ENCODE data around the gene BLTP3A. TPM values are rescaled to one million over a fixed set of nuclear protein-coding genes. Genes with fewer than 3 reads are reported as not detected.
"Not testable (repeated sequence)": the region's sequence is repeated elsewhere in the genome, so short reads cannot be mapped to it uniquely, and the experiment has no call there.

Gene BLTP3A
- total RNA-seq, 1 experiment from 2014 or later, result 22.3 TPM

DNA sequence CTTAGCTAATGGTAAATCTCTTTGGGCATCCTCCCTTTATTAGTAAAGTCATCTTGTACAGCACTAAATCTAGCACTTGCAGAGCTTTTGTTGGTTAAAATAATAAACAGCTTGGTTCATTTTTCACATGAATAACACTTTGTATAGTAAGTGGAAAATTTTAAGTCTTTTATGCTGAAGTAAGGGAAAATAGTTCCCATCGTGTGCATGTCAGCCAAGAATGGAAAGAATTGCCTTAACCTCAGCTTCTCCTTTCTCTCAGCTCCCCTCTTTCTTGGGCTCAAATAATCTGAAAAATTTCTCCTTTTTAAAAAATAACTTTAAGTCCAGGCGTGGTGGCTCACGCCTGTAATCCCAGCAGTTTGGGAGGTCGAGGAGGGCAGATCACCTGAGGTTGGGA, 18.0 kb upstream of the BLTP3A start:
- ChIA-PET CTCF (no interaction called here), POLR2A (ENCODE audit: unreplicated experiment) (interaction anchor here (0.5 kb wide), 1 partner anchor 17 kb away, joined by 3 read pairs; the partner anchor contains the start of gene SNRPC)

DNA sequence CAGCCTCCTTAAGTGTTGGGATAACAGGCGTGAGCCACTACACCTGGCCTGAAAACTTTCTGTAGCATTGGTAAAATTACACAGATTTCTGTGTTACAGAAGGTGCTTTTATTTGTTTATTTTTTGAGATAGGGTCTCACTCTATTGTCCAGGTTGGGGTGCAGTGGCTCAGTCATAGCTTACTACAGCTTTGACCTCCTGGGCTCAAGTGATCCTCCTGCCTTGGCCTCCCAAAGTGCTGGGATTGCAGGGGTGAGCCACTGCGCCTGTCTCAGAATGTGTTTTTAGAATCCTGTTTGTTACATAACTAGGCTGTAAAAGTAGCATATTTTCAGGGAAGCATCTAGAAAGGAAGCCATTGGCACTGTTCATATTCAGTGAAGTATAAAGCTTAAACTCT, 16.9 kb upstream of the BLTP3A start:
- H3K27ac ChIP-seq, result no peak overlapping the region
- H4K20me1 ChIP-seq (ENCODE audit: insufficient read depth), result peaks cover 7% of the 10 kb centered on the region; the same call in 1 of the 2 replicates
- H3K4me2 ChIP-seq, result no peak overlapping the region
- H3K79me2 ChIP-seq (ENCODE audit: low read depth), result no peaks in the 10 kb centered on the region
- H3K9me2 ChIP-seq (ENCODE audit: insufficient read depth), result no peaks in the 10 kb centered on the region
- H3K9me3 ChIP-seq (ENCODE audit: insufficient read depth, low read depth), result no peaks in the 10 kb centered on the region
- CTCF ChIA-PET, result no interaction called here
- DNase-seq, result no peak
- TF ChIP-seq EZH2 (IDR thresholded peaks at IDR 0.05; ENCODE audit: low read depth), result no peak
- TF ChIP-seq, protein P1, sequence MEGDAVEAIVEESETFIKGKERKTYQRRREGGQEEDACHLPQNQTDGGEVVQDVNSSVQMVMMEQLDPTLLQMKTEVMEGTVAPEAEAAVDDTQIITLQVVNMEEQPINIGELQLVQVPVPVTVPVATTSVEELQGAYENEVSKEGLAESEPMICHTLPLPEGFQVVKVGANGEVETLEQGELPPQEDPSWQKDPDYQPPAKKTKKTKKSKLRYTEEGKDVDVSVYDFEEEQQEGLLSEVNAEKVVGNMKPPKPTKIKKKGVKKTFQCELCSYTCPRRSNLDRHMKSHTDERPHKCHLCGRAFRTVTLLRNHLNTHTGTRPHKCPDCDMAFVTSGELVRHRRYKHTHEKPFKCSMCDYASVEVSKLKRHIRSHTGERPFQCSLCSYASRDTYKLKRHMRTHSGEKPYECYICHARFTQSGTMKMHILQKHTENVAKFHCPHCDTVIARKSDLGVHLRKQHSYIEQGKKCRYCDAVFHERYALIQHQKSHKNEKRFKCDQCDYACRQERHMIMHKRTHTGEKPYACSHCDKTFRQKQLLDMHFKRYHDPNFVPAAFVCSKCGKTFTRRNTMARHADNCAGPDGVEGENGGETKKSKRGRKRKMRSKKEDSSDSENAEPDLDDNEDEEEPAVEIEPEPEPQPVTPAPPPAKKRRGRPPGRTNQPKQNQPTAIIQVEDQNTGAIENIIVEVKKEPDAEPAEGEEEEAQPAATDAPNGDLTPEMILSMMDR (conservative IDR thresholded peaks at IDR 0.05), result no peak
- H3K36me3 ChIP-seq (ENCODE audit: low read depth), result peaks cover 14% of the 10 kb centered on the region
- no peaks in the 10 kb centered on the region for H3K4me1 ChIP-seq (replicated peaks; ENCODE audit: insufficient read depth)
- BruUV-seq (replicated peaks), result no TSS peak
- H2AFZ ChIP-seq, result no peak overlapping the region
- peaks cover 7% of the 10 kb centered on the region; the same call in 1 of the 2 replicates for H3F3A ChIP-seq (ENCODE audit: insufficient read depth, low read depth)
- H3K4me3 ChIP-seq, result no peak overlapping the region
- no peaks in the 10 kb centered on the region for H3K27me3 ChIP-seq (ENCODE audit: insufficient read depth, low read depth)
- POLR2A ChIA-PET (ENCODE audit: unreplicated experiment), result no interaction called here
- intact Hi-C loops (cut with micrococcal nuclease; ENCODE audit: unreplicated experiment), result no loop called here

More for the DNA sequence above, 18.0 kb upstream of the BLTP3A start:
- no peaks in the 10 kb centered on the region for H3K79me2 ChIP-seq (ENCODE audit: low read depth)
- H3K9me3 ChIP-seq (ENCODE audit: insufficient read depth, low read depth), result no peaks in the 10 kb centered on the region
- H3K4me2 ChIP-seq, result no peak overlapping the region
- intact Hi-C loops (cut with micrococcal nuclease; ENCODE audit: unreplicated experiment), result no loop called here
- H3F3A ChIP-seq (ENCODE audit: insufficient read depth, low read depth), result peaks cover 4% of the 10 kb centered on the region; the same call in 1 of the 2 replicates
- no peak overlapping the region for H3K27ac ChIP-seq
- DNase-seq, result no peak
- peaks cover 16% of the 10 kb centered on the region for H3K36me3 ChIP-seq (ENCODE audit: low read depth)
- H4K20me1 ChIP-seq (ENCODE audit: insufficient read depth), result peaks cover 7% of the 10 kb centered on the region; the same call in 1 of the 2 replicates
- no peaks in the 10 kb centered on the region for H3K4me1 ChIP-seq (replicated peaks; ENCODE audit: insufficient read depth)
- no peaks in the 10 kb centered on the region for H3K27me3 ChIP-seq (ENCODE audit: insufficient read depth, low read depth)
- H2AFZ ChIP-seq, result no peak overlapping the region
- no peak for TF ChIP-seq EZH2 (IDR thresholded peaks at IDR 0.05; ENCODE audit: low read depth)
- TF ChIP-seq, protein P1 (conservative IDR thresholded peaks at IDR 0.05), result no peak
- no peak overlapping the region for H3K4me3 ChIP-seq
- H3K9me2 ChIP-seq (ENCODE audit: insufficient read depth), result no peaks in the 10 kb centered on the region
- no TSS peak for BruUV-seq (replicated peaks)

DNA sequence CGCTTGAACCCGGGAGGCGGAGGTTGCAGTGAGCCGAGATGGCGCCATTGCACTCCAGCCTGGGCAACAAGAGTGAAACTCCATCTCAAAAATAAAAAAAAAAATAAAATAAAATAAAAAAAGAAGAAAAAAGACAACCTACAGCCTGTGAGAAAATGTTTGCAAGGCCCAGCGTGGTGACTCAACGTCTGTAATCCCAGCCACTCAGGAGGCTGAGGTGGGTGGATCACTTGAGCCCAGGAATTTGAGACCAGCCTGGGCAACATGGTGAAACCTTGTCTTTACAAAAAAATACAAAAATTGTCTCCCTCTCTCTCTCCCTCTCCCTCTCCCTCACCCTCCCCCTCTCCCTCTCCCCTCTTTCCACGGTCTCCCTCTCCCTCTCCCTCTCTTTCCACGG, 6.5 kb upstream of the BLTP3A start:
- H3K36me3 ChIP-seq (ENCODE audit: low read depth); H3K79me2 ChIP-seq (ENCODE audit: low read depth); H2AFZ ChIP-seq; intact Hi-C loops (cut with micrococcal nuclease; ENCODE audit: unreplicated experiment); DNase-seq; H3K9me3 ChIP-seq (ENCODE audit: insufficient read depth, low read depth); H3K4me2 ChIP-seq; H3K27me3 ChIP-seq (ENCODE audit: insufficient read depth, low read depth); CTCF ChIA-PET; H3K27ac ChIP-seq; H3K4me1 ChIP-seq (replicated peaks; ENCODE audit: insufficient read depth); H3F3A ChIP-seq (ENCODE audit: insufficient read depth, low read depth); H3K4me3 ChIP-seq; H4K20me1 ChIP-seq (ENCODE audit: insufficient read depth); H3K9me2 ChIP-seq (ENCODE audit: insufficient read depth); BruUV-seq (replicated peaks): not testable (repeated sequence)
- POLR2A ChIA-PET (ENCODE audit: unreplicated experiment), result interaction anchor here (0.5 kb wide), 1 partner anchor 143 kb away, joined by 9 read pairs; no protein-coding TSS in a partner anchor

DNA sequence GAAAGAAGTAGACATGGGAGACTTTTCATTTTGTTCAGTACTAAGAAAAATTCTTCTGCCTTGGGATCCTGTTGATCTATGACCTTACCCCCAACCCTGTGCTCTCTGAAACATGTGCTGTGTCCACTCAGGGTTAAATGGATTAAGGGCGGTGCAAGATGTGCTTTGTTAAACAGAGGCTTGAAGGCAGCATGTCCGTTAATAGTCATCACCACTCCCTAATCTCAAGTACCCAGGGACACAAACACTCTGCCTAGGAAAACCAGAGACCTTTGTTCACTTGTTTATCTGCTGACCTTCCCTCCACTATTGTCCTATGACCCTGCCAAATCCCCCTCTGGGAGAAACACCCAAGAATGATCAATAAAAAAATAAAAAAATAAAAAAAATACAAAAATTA, 4.7 kb upstream of the BLTP3A start:
- H2AFZ ChIP-seq; H3K9me2 ChIP-seq (ENCODE audit: insufficient read depth); BruUV-seq (replicated peaks); H3K27ac ChIP-seq; H3K4me2 ChIP-seq; H3K36me3 ChIP-seq (ENCODE audit: low read depth); POLR2A ChIA-PET (ENCODE audit: unreplicated experiment); DNase-seq; H3K27me3 ChIP-seq (ENCODE audit: insufficient read depth, low read depth); H3K4me3 ChIP-seq; intact Hi-C loops (cut with micrococcal nuclease; ENCODE audit: unreplicated experiment); H4K20me1 ChIP-seq (ENCODE audit: insufficient read depth); H3K9me3 ChIP-seq (ENCODE audit: insufficient read depth, low read depth); CTCF ChIA-PET; H3K79me2 ChIP-seq (ENCODE audit: low read depth): not testable (repeated sequence)
- Histone ChIP-seq H3K4me1 (replicated peaks; ENCODE audit: insufficient read depth) (peaks cover 11% of the 10 kb centered on the region), H3F3A (ENCODE audit: insufficient read depth, low read depth) (peaks cover 18% of the 10 kb centered on the region; the same call in 1 of the 2 replicates)

Data from PC-9 (cell line).